ENCODE data around the gene SPATA24.
"Not testable (repeated sequence)": the region's sequence is repeated elsewhere in the genome, so short reads cannot be mapped to it uniquely, and the experiment has no call there.

Gene SPATA24

GRCh38 chr5:139416651-139417050 is 12.8 kb upstream of the SPATA24 start:
- no peak for DNase-seq

- DNase-seq: no peak
Observed at GRCh38 chr5:139415869-139416268, 12.0 kb upstream of the SPATA24 start.

- DNase-seq: no peak
Observed at GRCh38 chr5:139415221-139415861, 11.5 kb upstream of the SPATA24 start.

DNA sequence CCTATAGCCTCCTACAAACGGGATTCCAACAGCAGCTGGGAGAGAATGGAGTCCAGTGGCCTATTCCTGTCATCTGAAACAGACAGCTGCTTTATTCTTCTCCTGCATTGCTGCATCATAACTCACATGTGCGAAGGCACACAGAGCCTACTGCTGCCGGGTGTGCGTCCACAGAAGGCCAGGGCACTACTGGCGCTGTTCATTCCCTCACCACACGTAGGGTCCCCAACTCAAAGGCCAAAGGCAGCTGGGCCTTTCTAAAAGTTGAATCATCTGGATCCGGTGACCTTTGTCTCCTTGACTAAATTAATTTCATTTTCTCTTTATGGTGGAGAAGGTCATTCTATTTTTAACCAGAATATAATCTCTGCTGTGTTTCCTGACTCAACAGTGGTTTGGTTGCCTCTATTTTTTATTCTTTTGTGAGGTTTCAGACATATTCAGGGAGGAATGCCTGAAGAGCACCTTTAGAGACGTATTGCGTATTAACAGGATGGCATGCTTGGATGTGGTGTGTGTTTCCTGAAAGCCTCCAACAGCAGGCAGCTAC is 10.8 kb upstream of the SPATA24 start:
- DNase-seq: no peak

DNA sequence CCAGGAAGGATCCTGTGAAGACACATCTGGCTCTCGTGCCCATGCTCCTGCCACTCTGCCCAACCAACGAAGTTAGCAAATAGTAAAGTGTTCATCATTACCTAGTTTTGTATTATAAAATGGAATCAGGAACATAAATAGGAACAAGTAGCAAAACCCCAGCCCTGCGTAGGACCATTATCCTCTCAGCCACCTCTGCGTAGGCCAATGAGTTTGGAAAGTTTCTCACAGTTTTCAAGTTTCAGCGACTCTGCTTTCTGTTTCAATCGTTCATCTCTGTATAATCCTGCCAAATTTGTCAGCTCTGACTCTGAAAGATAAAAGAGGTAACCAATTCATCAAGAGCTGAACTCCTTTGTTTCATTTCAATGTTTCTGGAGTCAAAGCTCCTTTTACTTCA is 10.1 kb upstream of the SPATA24 start:
- no peak for DNase-seq

DNA sequence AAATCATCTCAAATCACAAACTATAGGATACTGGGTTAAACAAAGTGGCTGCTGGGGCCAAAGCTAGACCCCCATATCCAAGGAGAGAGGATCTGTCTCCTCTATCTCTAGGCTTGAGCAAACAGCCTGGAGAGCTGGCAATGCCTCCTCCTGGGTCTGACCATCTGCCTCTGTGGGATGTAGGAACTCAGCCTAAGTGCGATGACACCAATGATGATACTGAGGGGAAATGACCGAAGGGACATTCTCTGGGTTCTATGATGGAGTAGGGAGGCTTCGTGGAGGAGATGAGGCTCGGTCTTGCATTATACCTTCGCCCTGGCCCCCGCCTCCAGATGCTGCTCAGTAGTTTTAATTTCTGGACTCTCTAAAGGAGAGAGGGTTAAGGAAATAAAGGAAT is 9.3 kb upstream of the SPATA24 start:
- no peak for DNase-seq

GRCh38 chr5:139410993-139411828 is 7.3 kb upstream of the SPATA24 start:
- DNase-seq: no peak

GRCh38 chr5:139410121-139410992 is 6.5 kb upstream of the SPATA24 start:
- no peak for DNase-seq

- DNase-seq: not testable (repeated sequence)
Observed at GRCh38 chr5:139409116-139409515, 5.2 kb upstream of the SPATA24 start.

GRCh38 chr5:139408191-139408590 is 4.3 kb upstream of the SPATA24 start:
- DNase-seq: no peak

DNA sequence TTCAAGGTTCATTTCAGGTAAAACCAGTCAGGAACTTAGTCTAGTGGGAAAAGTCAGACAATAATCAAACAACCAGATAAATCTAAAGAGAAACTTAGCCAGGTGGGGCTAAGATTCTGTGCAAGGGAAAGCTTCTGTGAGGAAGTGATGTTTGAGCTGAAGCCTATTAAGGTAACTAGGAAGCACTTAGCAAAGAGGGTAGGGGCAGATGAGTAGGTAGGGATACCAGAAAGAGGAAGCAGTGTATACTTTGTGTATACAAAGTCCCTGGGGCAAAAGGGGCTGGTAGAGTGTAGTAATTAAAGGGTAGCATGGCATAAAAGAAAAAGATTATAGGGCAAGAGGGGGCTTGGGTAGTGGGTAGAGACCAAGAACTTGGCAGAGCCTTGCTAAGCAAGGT is 3.6 kb upstream of the SPATA24 start:
- no peak for DNase-seq

DNA sequence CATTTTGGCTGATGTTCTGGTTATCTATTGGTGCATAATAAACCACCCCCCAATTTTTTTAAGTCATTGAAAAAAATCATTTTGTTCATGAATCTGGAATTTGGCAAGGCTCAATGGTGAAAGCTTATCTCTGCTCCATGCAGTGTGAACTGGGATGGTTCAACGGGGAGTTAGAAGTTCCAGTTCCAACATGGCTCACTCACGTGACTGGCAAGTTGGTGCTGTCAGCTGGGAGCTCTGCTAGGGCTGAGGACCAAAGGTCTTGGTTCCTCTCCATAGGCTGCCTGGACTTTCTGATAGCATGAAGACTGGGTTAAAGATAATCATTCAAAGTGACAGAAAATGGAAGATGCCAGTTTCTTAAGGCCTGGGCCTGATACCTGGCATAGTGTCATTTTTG is 3.1 kb upstream of the SPATA24 start:
- DNase-seq: no peak

DNA sequence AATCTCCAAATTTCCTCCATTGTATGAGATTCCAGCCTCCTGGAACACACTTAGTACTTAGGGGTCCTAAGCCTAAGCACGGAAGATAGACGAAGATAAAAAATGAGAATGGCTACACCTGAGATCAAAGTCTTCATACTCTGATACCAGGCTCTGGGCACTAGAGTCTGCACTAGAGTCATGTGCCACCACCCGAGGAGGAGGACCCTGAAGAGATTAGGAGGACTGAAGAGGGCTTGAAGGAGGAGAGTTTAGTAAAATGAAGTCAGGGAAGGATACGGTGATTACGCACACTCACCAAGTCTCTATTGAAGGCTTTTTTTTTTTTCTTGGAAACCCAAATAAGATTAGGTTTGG is 573 bp upstream of the SPATA24 start:
- no peak for DNase-seq

DNA sequence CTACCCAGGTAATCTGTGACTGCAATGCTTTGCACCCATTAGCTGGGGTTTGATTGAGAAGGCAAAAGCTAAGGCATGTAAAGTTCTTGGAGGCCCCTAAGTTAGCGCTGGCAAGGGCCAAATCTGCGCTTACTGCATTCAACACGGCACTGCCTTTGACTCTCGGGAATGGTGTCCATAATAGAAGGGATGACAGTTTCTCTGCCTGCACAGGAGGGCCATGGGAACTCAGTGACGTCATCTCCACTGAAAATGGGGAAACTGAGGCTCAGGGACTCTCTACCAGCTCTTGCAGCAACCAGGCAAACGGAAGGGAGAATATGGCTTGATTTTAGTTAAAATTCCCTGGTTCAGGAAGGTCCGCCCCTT is 487 bp downstream of the SPATA24 start:
- DNase-seq: no peak

GRCh38 chr5:139402561-139403158 is 1.2 kb downstream of the SPATA24 start:
- DNase-seq: no peak

GRCh38 chr5:139401546-139401945 is 2.3 kb downstream of the SPATA24 start:
- no peak for DNase-seq

GRCh38 chr5:139399501-139400121 is 4.3 kb downstream of the SPATA24 start:
- no peak for DNase-seq

DNA sequence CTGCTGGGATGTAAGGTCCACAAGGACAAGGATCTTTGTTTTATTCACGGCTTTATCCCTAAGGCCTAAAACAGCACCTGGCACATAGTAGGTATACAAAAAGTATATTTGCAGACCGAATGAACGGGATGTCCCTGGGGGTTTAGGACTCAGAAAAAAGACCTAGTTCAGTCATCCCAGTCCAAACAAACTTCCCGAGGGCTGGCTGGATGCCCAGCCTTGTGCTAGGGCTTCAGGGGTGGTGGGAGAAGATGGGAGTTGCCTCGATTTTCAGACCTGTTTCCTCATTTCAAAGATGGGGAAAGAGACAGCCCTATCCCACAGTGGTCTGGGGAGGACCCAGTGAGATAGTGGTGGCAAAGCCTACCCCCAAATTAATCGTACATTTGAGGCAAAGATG is 6.0 kb downstream of the SPATA24 start:
- no peak for DNase-seq

DNA sequence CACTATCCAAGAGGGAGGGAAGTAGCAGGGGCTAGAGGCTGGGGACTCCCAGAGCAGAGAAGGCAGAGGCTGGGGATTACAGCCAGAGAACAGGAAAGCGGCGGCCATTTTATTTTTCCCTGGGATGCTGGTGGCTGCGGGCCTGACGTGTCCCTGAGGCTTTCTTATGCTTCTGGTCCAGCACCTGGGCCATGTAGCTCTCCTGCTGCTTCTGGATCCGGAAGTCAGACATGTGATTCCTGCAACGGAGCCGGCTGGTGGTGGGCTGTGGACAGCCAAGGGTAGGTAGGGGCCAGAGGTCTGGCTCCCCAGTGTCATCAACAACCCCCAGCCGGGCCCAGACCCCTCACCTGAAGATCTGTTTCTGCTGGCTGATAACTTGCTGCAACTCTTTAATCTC is 7.2 kb downstream of the SPATA24 start:
- no peak for DNase-seq

DNA sequence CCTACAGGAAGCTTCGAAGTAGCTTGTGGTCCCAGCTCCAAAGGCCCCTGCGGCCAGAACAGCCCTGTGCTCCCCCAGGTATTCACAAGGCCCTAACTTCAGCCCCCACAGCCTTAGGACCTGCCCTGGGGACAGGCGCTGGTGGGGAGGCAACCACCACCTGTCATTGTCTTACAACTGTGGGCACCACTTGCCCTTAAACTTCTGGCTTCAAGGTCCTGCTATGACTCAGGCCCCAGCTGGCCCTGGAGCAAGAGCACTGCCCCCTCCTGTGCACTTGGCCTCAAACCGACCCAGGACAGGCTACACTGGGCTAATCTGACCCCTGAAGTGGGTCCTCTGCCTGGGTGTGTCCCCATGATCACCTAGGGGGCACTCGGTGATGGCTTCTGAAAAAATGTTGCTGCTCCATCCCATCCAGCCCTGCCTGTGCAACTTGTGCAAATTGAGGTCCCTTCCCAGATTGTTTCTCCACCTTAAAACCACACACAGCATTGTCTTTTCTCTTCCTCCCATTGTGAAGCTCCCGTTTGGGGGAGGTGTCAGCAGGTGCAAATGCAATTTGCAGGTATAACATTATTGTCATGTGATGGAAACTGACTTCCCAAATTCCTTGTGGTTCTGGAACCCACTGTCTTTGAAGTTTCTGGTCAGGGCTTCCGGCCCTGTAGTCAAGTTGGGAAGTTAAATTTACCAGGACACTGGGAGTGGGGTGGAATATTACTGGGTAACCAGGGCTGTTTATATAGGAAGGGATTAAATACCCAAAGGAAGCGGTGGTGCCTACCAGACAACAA is 7.8 kb downstream of the SPATA24 start:
- no peak for DNase-seq

Measured in T-helper 9 cell (primary cell).